ENCODE results near the gene MOB3C. TPM values are rescaled to one million over a fixed set of nuclear protein-coding genes. Genes with fewer than 3 reads are reported as not detected.
A peak's percentile ranks its signal among the peaks of the same experiment; 100 is the strongest.

MOB3C gene
- total RNA-seq, 1 donor from 2014 or later = 1.1 TPM

DNA sequence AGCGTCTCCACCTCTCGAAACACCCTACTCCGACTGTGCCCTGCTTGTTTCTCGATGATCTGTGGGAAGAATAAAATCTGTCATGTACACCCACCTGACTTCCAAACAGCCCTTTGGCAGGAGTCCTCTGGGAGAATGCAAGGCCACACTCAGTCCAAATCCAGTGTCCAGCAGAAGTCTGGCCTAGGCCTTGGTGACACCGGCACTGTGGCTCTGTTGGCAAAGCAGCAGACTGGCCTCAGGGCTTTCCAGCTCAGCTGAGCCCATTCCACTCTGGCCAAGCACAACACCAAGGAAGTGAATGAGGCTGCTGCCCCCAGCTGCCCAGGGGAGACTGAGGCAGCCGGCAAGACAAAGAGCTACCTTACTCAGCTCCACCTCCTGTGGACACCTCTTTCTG is 40.0 kb downstream of the MOB3C start:
- Histone ChIP-seq H3K27ac (no peak overlapping the region), H3K9ac (no peak overlapping the region), H3K4me2 (peak overlapping the region; percentile 66), H3F3A (ENCODE audit: low read depth) (peaks cover 28% of the 10 kb centered on the region), H3K36me3 (no peaks in the 10 kb centered on the region), H3K79me2 (ENCODE audit: low read depth) (no peaks in the 10 kb centered on the region), H3K9me3 (ENCODE audit: low read depth) (no peaks in the 10 kb centered on the region), H3K27me3 (no peaks in the 10 kb centered on the region), H4K20me1 (ENCODE audit: low read depth) (no peaks in the 10 kb centered on the region), H3K4me1 (peaks cover 22% of the 10 kb centered on the region), H2AFZ (replicated peaks) (no peak overlapping the region), H3K4me3 (no peak overlapping the region)
- H3K4me3 Mint-ChIP-seq = no peak overlapping the region
- peaks cover 16% of the 10 kb centered on the region for H3K4me1 Mint-ChIP-seq
- no peaks in the 10 kb centered on the region for H3K36me3 Mint-ChIP-seq
- DNase-seq (ENCODE audit: low spot score) = no peak
- no peaks in the 10 kb centered on the region for H3K27me3 Mint-ChIP-seq (ENCODE audit: insufficient read depth, low read depth)
- H3K9me3 Mint-ChIP-seq = no peaks in the 10 kb centered on the region
- TF ChIP-seq EZH2phosphoT487 (IDR thresholded peaks at IDR 0.05) (no peak), EZH2 (IDR thresholded peaks at IDR 0.05) (no peak)
- TF ChIP-seq, protein P1, sequence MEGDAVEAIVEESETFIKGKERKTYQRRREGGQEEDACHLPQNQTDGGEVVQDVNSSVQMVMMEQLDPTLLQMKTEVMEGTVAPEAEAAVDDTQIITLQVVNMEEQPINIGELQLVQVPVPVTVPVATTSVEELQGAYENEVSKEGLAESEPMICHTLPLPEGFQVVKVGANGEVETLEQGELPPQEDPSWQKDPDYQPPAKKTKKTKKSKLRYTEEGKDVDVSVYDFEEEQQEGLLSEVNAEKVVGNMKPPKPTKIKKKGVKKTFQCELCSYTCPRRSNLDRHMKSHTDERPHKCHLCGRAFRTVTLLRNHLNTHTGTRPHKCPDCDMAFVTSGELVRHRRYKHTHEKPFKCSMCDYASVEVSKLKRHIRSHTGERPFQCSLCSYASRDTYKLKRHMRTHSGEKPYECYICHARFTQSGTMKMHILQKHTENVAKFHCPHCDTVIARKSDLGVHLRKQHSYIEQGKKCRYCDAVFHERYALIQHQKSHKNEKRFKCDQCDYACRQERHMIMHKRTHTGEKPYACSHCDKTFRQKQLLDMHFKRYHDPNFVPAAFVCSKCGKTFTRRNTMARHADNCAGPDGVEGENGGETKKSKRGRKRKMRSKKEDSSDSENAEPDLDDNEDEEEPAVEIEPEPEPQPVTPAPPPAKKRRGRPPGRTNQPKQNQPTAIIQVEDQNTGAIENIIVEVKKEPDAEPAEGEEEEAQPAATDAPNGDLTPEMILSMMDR (IDR thresholded peaks at IDR 0.05) = no peak
- H3K27ac Mint-ChIP-seq = no peak overlapping the region

DNA sequence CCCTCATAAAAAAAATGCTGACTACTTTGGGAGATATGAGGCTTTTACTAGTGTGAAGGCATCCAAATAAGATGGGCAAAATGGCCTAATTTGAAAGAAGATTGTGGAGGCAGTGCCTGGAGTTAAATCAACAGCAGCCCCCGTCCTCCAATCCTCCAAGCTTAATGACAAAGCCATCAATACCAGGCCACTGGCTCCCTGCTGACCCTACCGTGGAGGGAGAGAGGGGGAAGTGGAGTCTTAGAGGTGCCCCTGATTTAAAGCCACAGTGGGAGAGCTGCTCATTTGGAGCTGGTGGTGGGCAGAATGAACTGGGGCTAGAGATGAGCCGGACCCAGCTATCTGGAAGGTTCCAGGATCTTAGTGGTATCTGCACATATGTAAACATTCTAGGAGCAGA is 40.8 kb downstream of the MOB3C start:
- peak overlapping the region; percentile 50 for H3K27ac ChIP-seq

DNA sequence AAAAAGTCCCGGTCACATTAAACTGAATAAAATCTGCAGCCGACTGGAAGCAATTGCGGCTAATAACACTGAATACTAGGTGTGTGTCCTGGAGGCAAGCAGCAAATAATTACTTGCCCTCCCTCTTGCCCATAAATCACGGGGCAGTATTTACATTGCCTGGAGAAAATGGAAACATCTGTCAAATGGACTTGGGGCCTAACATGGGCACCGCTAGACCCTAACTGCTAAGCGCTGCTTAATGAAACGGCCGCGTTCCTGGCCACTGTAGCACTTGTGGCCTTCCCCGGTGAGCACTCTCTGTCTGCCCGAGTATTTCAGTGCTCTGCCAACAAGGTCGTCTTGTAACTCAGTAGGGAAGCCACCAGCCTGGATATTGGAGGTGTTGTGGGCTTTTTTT is 41.3 kb downstream of the MOB3C start:
- Histone ChIP-seq H3K4me1 (peaks cover 22% of the 10 kb centered on the region), H3K4me2 (peak overlapping the region; percentile 66), H3K79me2 (ENCODE audit: low read depth) (no peaks in the 10 kb centered on the region), H3K27ac (peak overlapping the region; percentile 50), H4K20me1 (ENCODE audit: low read depth) (no peaks in the 10 kb centered on the region), H3K9ac (no peak overlapping the region), H3F3A (ENCODE audit: low read depth) (peaks cover 27% of the 10 kb centered on the region), H3K4me3 (peak overlapping the region; percentile 8), H3K9me3 (ENCODE audit: low read depth) (no peaks in the 10 kb centered on the region), H3K27me3 (no peaks in the 10 kb centered on the region), H3K36me3 (no peaks in the 10 kb centered on the region), H2AFZ (replicated peaks) (no peak overlapping the region)
- H3K4me3 Mint-ChIP-seq = no peak overlapping the region
- H3K36me3 Mint-ChIP-seq = no peaks in the 10 kb centered on the region
- H3K4me1 Mint-ChIP-seq = peaks cover 16% of the 10 kb centered on the region
- no peaks in the 10 kb centered on the region for H3K27me3 Mint-ChIP-seq (ENCODE audit: insufficient read depth, low read depth)
- TF ChIP-seq EZH2 (IDR thresholded peaks at IDR 0.05) (no peak), EZH2phosphoT487 (IDR thresholded peaks at IDR 0.05) (no peak)
- TF ChIP-seq, protein P1 (IDR thresholded peaks at IDR 0.05) = no peak
- peak; percentile 36 for DNase-seq (ENCODE audit: low spot score)
- H3K27ac Mint-ChIP-seq = no peak overlapping the region
- H3K9me3 Mint-ChIP-seq = no peaks in the 10 kb centered on the region

More for the DNA sequence above, 40.8 kb downstream of the MOB3C start:
- peak overlapping the region; percentile 27 for H3K27ac Mint-ChIP-seq
- H3K79me2 ChIP-seq (ENCODE audit: low read depth) = no peaks in the 10 kb centered on the region
- peaks cover 27% of the 10 kb centered on the region for H3F3A ChIP-seq (ENCODE audit: low read depth)
- H3K27me3 ChIP-seq = no peaks in the 10 kb centered on the region
- H3K9me3 Mint-ChIP-seq = no peaks in the 10 kb centered on the region
- no peaks in the 10 kb centered on the region for H3K36me3 ChIP-seq
- H3K9me3 ChIP-seq (ENCODE audit: low read depth) = no peaks in the 10 kb centered on the region
- DNase-seq (ENCODE audit: low spot score) = peak; percentile 58
- TF ChIP-seq, protein P1 (IDR thresholded peaks at IDR 0.05) = no peak
- TF ChIP-seq EZH2phosphoT487 (IDR thresholded peaks at IDR 0.05) (no peak), EZH2 (IDR thresholded peaks at IDR 0.05) (no peak)
- H3K4me3 Mint-ChIP-seq = no peak overlapping the region
- no peaks in the 10 kb centered on the region for H3K27me3 Mint-ChIP-seq (ENCODE audit: insufficient read depth, low read depth)
- no peaks in the 10 kb centered on the region for H4K20me1 ChIP-seq (ENCODE audit: low read depth)
- H3K4me1 Mint-ChIP-seq = peaks cover 16% of the 10 kb centered on the region
- H3K9ac ChIP-seq = no peak overlapping the region
- peak overlapping the region; percentile 66 for H3K4me2 ChIP-seq
- H2AFZ ChIP-seq (replicated peaks) = no peak overlapping the region
- H3K4me1 ChIP-seq = peaks cover 22% of the 10 kb centered on the region
- no peaks in the 10 kb centered on the region for H3K36me3 Mint-ChIP-seq
- H3K4me3 ChIP-seq = peak overlapping the region; percentile 8

All from neural progenitor cell (in vitro differentiated cells).